K562 (cell line): ENCODE results near the gene EPB41L3. TPM values are rescaled to one million over a fixed set of nuclear protein-coding genes. Genes with fewer than 3 reads are reported as not detected.

Source experiments
- ATAC-seq: fragments of 200-7000 bp; cut with Tn5 transposase; 3 replicates; pipeline ENCODE4 v1.9.1; 2020; ENCODE audit warnings: moderate library complexity
- BruUV-seq: library from RNA; stranded (reverse); fragments of 400-500 nt; replicated peaks from 2 replicates; lab custom pipeline; 2021; lab: Mats Ljungman, UMichigan
- CTCF ChIA-PET: fragments of 300-600 bp; formaldehyde crosslinking; extraction: SDS; loops from one replicate; lab custom pipeline; 2021; ENCODE audit warnings: low intra/inter-chr PET ratio; lab: Yijun Ruan, JAX
- POLR2A ChIA-PET: fragments of 300-600, 350-650 bp; sonication (Branson Sonifier 250); formaldehyde crosslinking; extraction: SDS; loops from one replicate; lab custom pipeline; 2021; ENCODE audit warnings: antibody characterized with exemption, inconsistent platforms; lab: Yijun Ruan, JAX
- DNase-seq, 4 experiments: peaks; one replicate each; pipeline versions ENCODE4 v3.0.0 to v3.0.0-alpha.2; 2011 to 2018; ENCODE audit warnings: low spot score in 3 of 4, mixed read lengths in 3 of 4; ENCODE audit errors: extremely low read depth in 1 of 4
- FAIRE-seq: peaks from 2 replicates; lab custom pipeline; 2011; peaks lifted over from hg19 to GRCh38; lab: Jason Lieb, UNC
- H2AFZ ChIP-seq: 2 replicates; pipeline ENCODE4 v1.6.0; 2011; ENCODE audit warnings: low read depth, low read length, control low read depth, inconsistent platforms
- H3K27ac ChIP-seq: fragments of 200-600 bp; 3 replicates; pipeline ENCODE4 v1.8.0; 2011; ENCODE audit warnings: low read depth, mild to moderate bottlenecking, control low read depth, inconsistent platforms, low read length, moderate library complexity, mixed read lengths; ENCODE audit errors: extremely low read depth
- H3K27me3 ChIP-seq, 2 experiments: fragments of 300-600 bp in 1 of 2; 2 replicates in 1 of 2; 3 replicates in 1 of 2; pipeline versions ENCODE4 v1.6.0 to v1.8.0; 2011; ENCODE audit warnings: inconsistent platforms in 2 of 2, low read length in 2 of 2, mild to moderate bottlenecking in 1 of 2, mixed read lengths in 1 of 2, moderate library complexity in 1 of 2; ENCODE audit not compliant: control insufficient read depth in 2 of 2, insufficient read depth in 2 of 2
- H3K36me3 ChIP-seq: fragments of 300-600 bp; 3 replicates; pipeline ENCODE4 v1.8.0; 2011; ENCODE audit warnings: mild to moderate bottlenecking, low read length, inconsistent platforms; ENCODE audit not compliant: control insufficient read depth, insufficient read depth
- H3K4me1 ChIP-seq, 2 experiments: fragments of 200-600 bp in 1 of 2; replicated peaks in 1 of 2; 2 replicates in 1 of 2; 3 replicates in 1 of 2; pipeline versions ENCODE4 v1.5.1 to v1.8.0; 2011; ENCODE audit warnings: inconsistent platforms in 2 of 2, low read length in 2 of 2, mild to moderate bottlenecking in 1 of 2, mixed read lengths in 1 of 2, moderate library complexity in 1 of 2; ENCODE audit not compliant: control insufficient read depth in 2 of 2, insufficient read depth in 2 of 2
- H3K4me2 ChIP-seq: 2 replicates; pipeline ENCODE4 v1.6.1; 2011; ENCODE audit warnings: low read length, control low read depth, inconsistent platforms, mixed read lengths; ENCODE audit not compliant: insufficient read depth
- H3K4me3 ChIP-seq: fragments of 200-600 bp; sonication (generic), shearing (Covaris generic); 2 replicates; pipeline ENCODE4 v1.5.1; 2016; ENCODE audit warnings: control low read depth, inconsistent platforms
- H3K79me2 ChIP-seq: fragments of 200-600 bp; 3 replicates; pipeline ENCODE4 v1.8.0; 2011; ENCODE audit warnings: low read length, inconsistent platforms; ENCODE audit not compliant: control insufficient read depth, insufficient read depth
- H3K9ac ChIP-seq, 2 experiments: 2 replicates each; pipeline versions ENCODE4 v1.6.0 to v1.6.1; 2011; ENCODE audit warnings: low read depth in 2 of 2, low read length in 2 of 2, control low read depth in 1 of 2, inconsistent platforms in 1 of 2, mild to moderate bottlenecking in 1 of 2, mixed read lengths in 1 of 2; ENCODE audit not compliant: insufficient read depth in 1 of 2
- H3K9me1 ChIP-seq: one replicate; pipeline ENCODE4 v1.6.0; 2011; ENCODE audit warnings: inconsistent platforms, mild to moderate bottlenecking, low read length, moderate library complexity; ENCODE audit not compliant: control insufficient read depth, insufficient read depth
- H3K9me3 ChIP-seq: replicated peaks from 2 replicates; pipeline ENCODE4 v1.5.1; 2011; ENCODE audit warnings: low read depth, low read length, inconsistent platforms; ENCODE audit not compliant: control insufficient read depth, insufficient read depth
- H4K20me1 ChIP-seq: replicated peaks from 2 replicates; pipeline ENCODE4 v1.6.1; 2011; ENCODE audit warnings: low read length, inconsistent platforms, mixed read lengths; ENCODE audit not compliant: control insufficient read depth, insufficient read depth
- ARNT ChIP-seq, 2 experiments: fragments of 450-650 bp; IDR thresholded peaks; 2 replicates each; pipeline ENCODE4 v1.6.1; 2016; ENCODE audit warnings: mild to moderate bottlenecking in 1 of 2
- GTF2E2 ChIP-seq: fragments of 200-800 bp; sonication (Bioruptor generic); IDR thresholded peaks from 2 replicates; pipeline ENCODE4 v1.6.1; 2016; ENCODE audit warnings: missing genetic modification characterization, missing compliant biosample characterization
- NCOA2 ChIP-seq, 2 experiments: fragments of 450-650 bp; IDR thresholded peaks; 2 replicates each; pipeline ENCODE4 v1.6.1; 2018; ENCODE audit warnings: mild to moderate bottlenecking in 2 of 2, moderate library complexity in 1 of 2; ENCODE audit not compliant: partially characterized antibody in 2 of 2
- RBM15 ChIP-seq: fragments of 200-400 bp; formaldehyde crosslinking; IDR thresholded peaks from 2 replicates; pipeline ENCODE4 v1.6.1; 2018; ENCODE audit warnings: mild to moderate bottlenecking, low read length, moderate library complexity; ENCODE audit not compliant: insufficient read depth
- SAP30 ChIP-seq: fragments of 200-600 bp; sonication (generic); IDR thresholded peaks from 2 replicates; pipeline ENCODE4 v1.6.1; 2012; ENCODE audit warnings: borderline replicate concordance, low read depth, mild to moderate bottlenecking, moderate library complexity, low read length, control low read depth, inconsistent platforms; ENCODE audit not compliant: insufficient read depth, poor library complexity, severe bottlenecking
- THRA ChIP-seq: fragments of 450-650 bp; IDR thresholded peaks from 2 replicates; pipeline ENCODE4 v1.6.1; 2017; ENCODE audit warnings: mild to moderate bottlenecking, moderate library complexity
- TSC22D4 ChIP-seq: fragments of 450-650 bp; IDR thresholded peaks from 2 replicates; pipeline ENCODE4 v1.6.1; 2016; ENCODE audit warnings: missing genetic modification characterization, missing biosample characterization, control low read depth
- ZSCAN29 ChIP-seq: fragments of 450-650 bp; IDR thresholded peaks from 2 replicates; pipeline ENCODE4 v1.6.1; 2017
- WGBS: fragments of 100-300 bp; shearing (Covaris generic); methylation state at CpG from one replicate; pipeline ENCODE4 v1.1.6; 2016; ENCODE audit warnings: low coverage, mixed read lengths; ENCODE audit not compliant: insufficient coverage; ENCODE audit errors: missing lambda C conversion rate; 5-methylcytosine and 5-hydroxymethylcytosine counted together
- in situ Hi-C: fragments of 300-500 bp; cut with MboI; formaldehyde crosslinking; loops from 4 replicates; pipeline ENCODE4 v1.15.0; 2018; ENCODE audit warnings: inconsistent platforms, mixed read lengths
- intact Hi-C: fragments of 100-400 bp; cut with micrococcal nuclease; formaldehyde crosslinking; loops from 2 replicates; pipeline ENCODE4 v1.14.2; 2022
- polyA plus RNA-seq, 8 experiments: library from polyadenylated mRNA; depleted of rRNA in 4 of 8; stranded (reverse) in 5 of 8; unstranded in 3 of 8; fragments of >200 nt; fragmentation: Nextera tagmentation in 2 of 8; fragmentation: Illumina TruSeq in 1 of 8; extraction: Ambion mirVana in 2 of 8; extraction: Trizol in 1 of 8; gene quantifications; 2 replicates each; pipeline versions ENCODE4 v1.2.1 to v1.2.3, GENCODE V29; 2011 to 2014; ENCODE audit warnings: inconsistent platforms in 1 of 8, missing spikeins in 1 of 8
- total RNA-seq, 7 experiments: library from RNA; depleted of rRNA in 6 of 7; stranded (reverse); fragments of >200 nt in 6 of 7; fragmentation: Illumina TruSeq in 2 of 7; extraction: Trizol in 2 of 7; gene quantifications; 2 replicates each; pipeline versions ENCODE4 v1.2.1 to v1.2.3, GENCODE V29; 2011 to 2021; ENCODE audit warnings: low replicate concordance in 1 of 7

The EPB41L3 gene
- total and polyA plus RNA-seq, 9 of the 15 experiments (the other 6 are each of a cell fraction or from before 2014, with no cell fraction given): 0.44 to 0.49 TPM; not detected in 7

GRCh38 chr18:5413447-5413846, 130.3 kb downstream of the EPB41L3 start:
- Histone ChIP-seq H3K36me3 (no peaks in the 10 kb centered on the region), H4K20me1 (no peaks in the 10 kb centered on the region), H3K79me2 (no peaks in the 10 kb centered on the region), H3K9me1 (no peaks in the 10 kb centered on the region), H3K9me3 (no peaks in the 10 kb centered on the region), H2AFZ (no peak overlapping the region), H3K27ac (no peak overlapping the region), H3K4me1 (no peaks in the 10 kb centered on the region), H3K9ac (no peak overlapping the region), H3K4me3 (no peak overlapping the region), H3K27me3 (no peaks in the 10 kb centered on the region), H3K4me2 (no peak overlapping the region)
- no peak for ATAC-seq
- no peak for DNase-seq
- CTCF ChIA-PET: no interaction called here
- TF ChIP-seq ARNT (IDR thresholded peaks at IDR 0.05) (no peak), ZSCAN29 (no peak)
- POLR2A ChIA-PET: no interaction called here
- intact Hi-C loops (no loop called here), in situ Hi-C loops (no loop called here)
- 3% methylated on average over 2 of the region's 2 CpGs for WGBS
- no TSS peak for BruUV-seq
- FAIRE-seq: peak; percentile 15

- H3K9me3 ChIP-seq: no peaks in the 10 kb centered on the region
- ChIA-PET POLR2A (no interaction called here), CTCF (no interaction called here)
- H3K9me1 ChIP-seq: no peaks in the 10 kb centered on the region
- no peak overlapping the region for H2AFZ ChIP-seq
- BruUV-seq: no TSS peak
- H3K79me2 ChIP-seq: no peaks in the 10 kb centered on the region
- 0% methylated on average over 7 of the region's 7 CpGs for WGBS
- no peaks in the 10 kb centered on the region for H3K27me3 ChIP-seq
- DNase-seq: no peak
- no peak for FAIRE-seq
- no peak overlapping the region for H3K9ac ChIP-seq
- H3K27ac ChIP-seq: no peak overlapping the region
- intact Hi-C loops: no loop called here
- no peaks in the 10 kb centered on the region for H4K20me1 ChIP-seq
- ATAC-seq: no peak
- H3K4me1 ChIP-seq: no peaks in the 10 kb centered on the region
- in situ Hi-C loops: no loop called here
- H3K4me2 ChIP-seq: no peak overlapping the region
- no peak for TF ChIP-seq TSC22D4 (tag)
- no peak for TF ChIP-seq RBM15
- no peak for TF ChIP-seq NCOA2 (IDR thresholded peaks at IDR 0.05; ENCODE audit: partially characterized antibody in 2 of 2)
- no peak for TF ChIP-seq THRA
- TF ChIP-seq SAP30: no peak
- no peak for TF ChIP-seq GTF2E2 (tag)
- no peak overlapping the region for H3K4me3 ChIP-seq
- no peaks in the 10 kb centered on the region for H3K36me3 ChIP-seq
Measured at GRCh38 chr18:5410582-5410981, 133.2 kb downstream of the EPB41L3 start.
